Stimulated activated naive CD8-positive, alpha-beta T cell treated with anti-CD3 and anti-CD28 coated beads, Interleukin-15, amount 100 ng/mL, for 72 hours (primary cell): ENCODE results near the gene KCNT1.
A peak's percentile ranks its signal among the peaks of the same experiment; 100 is the strongest.

Experiments used
- ATAC-seq: fragments of 150-1000 bp; cut with Tn5 transposase; 2 replicates; pipeline ENCODE4 v1.10.0; 2021; ENCODE audit warnings: mild to moderate bottlenecking, moderate library complexity
- DNase-seq, 2 donors: peaks; one replicate each; pipeline ENCODE4 v3.0.0; 2021 to 2022
- H3K27ac Mint-ChIP-seq, 2 donors: one replicate each; pipeline ENCODE4 v1.8.0; 2022; ENCODE audit warnings: mild to moderate bottlenecking in 2 of 2, mixed read lengths in 2 of 2, moderate library complexity in 2 of 2
- H3K27me3 Mint-ChIP-seq: one replicate; pipeline ENCODE4 v1.8.0; 2022; ENCODE audit warnings: mixed read lengths
- H3K4me1 Mint-ChIP-seq: one replicate; pipeline ENCODE4 v1.8.0; 2022; ENCODE audit warnings: mild to moderate bottlenecking, mixed read lengths
- H3K4me3 Mint-ChIP-seq, 2 donors: one replicate each; pipeline ENCODE4 v1.8.0; 2022; ENCODE audit warnings: mild to moderate bottlenecking in 2 of 2, mixed read lengths in 2 of 2, moderate library complexity in 1 of 2
- H3K9me3 Mint-ChIP-seq, 2 donors: one replicate each; pipeline ENCODE4 v1.8.0; 2022; ENCODE audit warnings: mixed read lengths in 2 of 2

The KCNT1 gene

DNA sequence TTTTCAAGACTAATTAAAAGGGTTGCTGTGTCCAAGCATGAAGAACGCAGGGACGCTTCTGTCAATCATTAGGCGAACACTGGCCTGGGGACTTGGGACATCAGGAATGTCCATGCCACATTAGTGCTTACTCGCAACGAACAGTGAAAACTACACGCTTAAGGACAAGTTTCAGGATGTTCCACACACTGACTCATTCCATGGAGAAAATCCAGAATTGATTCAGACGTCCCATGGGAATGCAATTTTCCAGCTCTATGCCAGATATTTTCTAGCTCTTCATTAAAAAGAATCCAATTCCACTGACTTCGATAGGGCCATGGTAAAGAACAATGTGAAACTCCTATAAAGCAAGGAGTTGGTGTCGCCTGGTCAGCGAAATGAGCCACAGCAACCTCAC lies 107.2 kb downstream of the KCNT1 start:
- no peaks in the 10 kb centered on the region for H3K9me3 Mint-ChIP-seq
- no peak for ATAC-seq
- peaks cover 20% of the 10 kb centered on the region for H3K4me1 Mint-ChIP-seq

DNA sequence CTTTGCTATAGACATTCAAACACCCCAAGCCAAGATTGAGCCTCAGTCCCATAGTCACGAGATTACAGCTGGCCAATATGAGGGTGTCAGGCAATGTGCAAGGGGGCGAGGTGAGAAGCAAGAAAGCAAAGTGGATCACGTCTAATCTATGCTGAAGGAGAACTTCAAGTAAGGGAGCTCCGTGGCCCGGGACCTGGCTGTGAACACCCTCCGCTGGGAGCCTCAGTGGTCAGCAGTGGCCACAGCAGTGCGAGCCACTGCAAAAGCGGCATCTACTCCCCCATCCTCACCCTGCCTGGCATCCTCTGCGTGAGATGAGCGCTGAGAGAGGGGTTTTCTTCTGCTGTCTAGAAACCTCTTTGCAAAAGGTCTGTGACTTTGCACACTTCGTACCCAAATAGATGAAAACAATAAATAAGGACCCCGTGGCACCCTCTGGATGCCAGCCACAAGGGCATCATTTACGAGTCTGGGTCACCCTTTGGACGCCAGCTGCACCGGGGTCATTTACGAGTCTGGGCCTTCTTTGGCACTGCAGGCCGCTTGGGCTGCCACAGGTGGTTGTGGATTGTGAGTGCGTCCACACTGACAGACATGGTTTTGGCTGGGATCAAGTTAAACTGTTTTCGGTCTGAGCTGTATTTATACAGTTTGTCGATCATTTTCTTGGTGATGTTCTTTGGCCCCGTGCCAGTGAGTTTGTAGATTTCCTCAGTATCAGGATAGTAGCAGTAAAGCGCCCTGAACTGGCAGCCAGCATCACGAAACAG lies 109.0 kb downstream of the KCNT1 start:
- no peak for DNase-seq
- H3K27ac Mint-ChIP-seq: no peak overlapping the region
- peaks cover 14% of the 10 kb centered on the region for H3K4me1 Mint-ChIP-seq
- no peaks in the 10 kb centered on the region for H3K9me3 Mint-ChIP-seq
- no peaks in the 10 kb centered on the region for H3K27me3 Mint-ChIP-seq
- no peak overlapping the region for H3K4me3 Mint-ChIP-seq
- ATAC-seq: no peak

More for the DNA sequence above, 107.2 kb downstream of the KCNT1 start:
- H3K27me3 Mint-ChIP-seq: no peaks in the 10 kb centered on the region
- no peak overlapping the region for H3K4me3 Mint-ChIP-seq
- no peak overlapping the region for H3K27ac Mint-ChIP-seq
- no peak for DNase-seq

DNA sequence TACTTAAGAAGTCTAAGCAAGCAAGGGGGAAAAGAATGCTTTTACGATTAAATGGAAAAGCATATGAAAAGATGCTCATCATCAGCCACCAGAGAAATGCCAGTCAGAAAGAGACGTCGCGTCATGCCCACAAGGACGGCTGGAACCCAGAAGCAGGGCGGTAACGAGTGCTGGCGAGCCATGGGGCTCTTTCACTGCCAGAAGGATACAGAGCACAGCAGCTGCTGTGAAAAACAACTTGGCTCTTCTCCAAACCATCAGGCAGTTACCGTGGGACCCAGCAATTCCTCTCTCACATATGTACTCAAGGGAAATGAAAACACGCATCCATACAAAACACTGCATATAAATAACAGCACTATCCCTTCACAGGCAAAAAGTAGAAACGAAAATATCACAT lies 109.8 kb downstream of the KCNT1 start:
- Mint-ChIP-seq H3K4me3 (no peak overlapping the region), H3K27me3 (no peaks in the 10 kb centered on the region), H3K9me3 (no peaks in the 10 kb centered on the region), H3K4me1 (peaks cover 19% of the 10 kb centered on the region), H3K27ac (no peak overlapping the region)
- peak in 1 of 2 donors; percentile 6 for DNase-seq
- ATAC-seq: no peak

DNA sequence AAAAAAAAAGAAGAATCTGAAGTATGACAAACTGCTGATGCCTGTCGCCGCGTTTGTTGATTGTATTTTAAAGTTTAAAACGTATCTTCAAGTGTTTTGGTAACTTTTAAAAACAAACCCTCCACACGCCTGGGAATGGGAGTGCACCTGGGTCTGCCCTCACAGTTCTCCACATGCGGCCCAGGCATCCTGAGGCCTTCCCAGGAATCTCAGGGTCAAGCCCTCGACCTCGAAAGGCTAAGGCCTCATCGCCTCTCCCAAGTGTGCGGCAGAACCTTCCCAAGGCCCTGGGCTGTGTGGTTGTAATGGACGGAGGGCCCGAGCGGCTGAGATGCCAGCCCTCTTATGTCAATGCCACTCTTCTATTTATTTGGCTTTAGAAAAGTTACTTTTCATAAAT lies 111.0 kb downstream of the KCNT1 start:
- Mint-ChIP-seq H3K4me1 (peaks cover 15% of the 10 kb centered on the region), H3K27me3 (no peaks in the 10 kb centered on the region), H3K9me3 (no peaks in the 10 kb centered on the region), H3K4me3 (no peak overlapping the region), H3K27ac (peak overlapping the region in 1 of 2 donors; percentile 54)
- DNase-seq (no peak), ATAC-seq (no peak)

DNA sequence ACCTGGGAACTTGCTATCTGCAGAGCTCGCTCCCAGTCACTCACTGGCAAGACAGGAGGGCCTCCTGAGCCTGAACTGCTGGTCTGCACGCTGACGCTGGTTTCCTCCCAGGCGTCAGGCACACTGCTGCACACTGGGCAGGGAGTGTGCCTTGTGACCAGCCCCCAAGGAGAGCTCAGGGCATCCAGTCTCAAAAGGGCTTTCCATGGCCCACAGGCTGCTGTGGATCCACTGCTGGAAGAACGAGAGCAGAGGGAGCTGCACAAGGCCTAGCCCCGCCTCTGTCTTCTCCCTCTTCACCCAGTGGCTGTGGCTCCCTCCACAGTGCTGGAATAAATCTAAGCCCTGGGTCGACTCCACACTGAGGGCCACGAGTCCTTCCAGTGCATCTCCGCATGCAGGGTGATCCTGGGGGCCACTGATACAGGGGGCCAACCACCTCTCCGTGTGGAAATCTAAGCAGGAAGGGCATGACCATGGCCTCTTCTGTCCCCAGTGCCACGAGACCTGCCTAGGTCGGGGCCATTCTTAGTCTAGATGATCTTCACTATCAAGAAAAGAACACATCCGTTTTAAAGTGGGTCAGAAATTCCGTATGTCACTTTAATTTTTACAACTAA lies 111.8 kb downstream of the KCNT1 start:
- Mint-ChIP-seq H3K4me1 (peaks cover 15% of the 10 kb centered on the region), H3K27ac (no peak overlapping the region), H3K4me3 (no peak overlapping the region), H3K27me3 (no peaks in the 10 kb centered on the region), H3K9me3 (no peaks in the 10 kb centered on the region)
- ATAC-seq (no peak), DNase-seq (no peak)

DNA sequence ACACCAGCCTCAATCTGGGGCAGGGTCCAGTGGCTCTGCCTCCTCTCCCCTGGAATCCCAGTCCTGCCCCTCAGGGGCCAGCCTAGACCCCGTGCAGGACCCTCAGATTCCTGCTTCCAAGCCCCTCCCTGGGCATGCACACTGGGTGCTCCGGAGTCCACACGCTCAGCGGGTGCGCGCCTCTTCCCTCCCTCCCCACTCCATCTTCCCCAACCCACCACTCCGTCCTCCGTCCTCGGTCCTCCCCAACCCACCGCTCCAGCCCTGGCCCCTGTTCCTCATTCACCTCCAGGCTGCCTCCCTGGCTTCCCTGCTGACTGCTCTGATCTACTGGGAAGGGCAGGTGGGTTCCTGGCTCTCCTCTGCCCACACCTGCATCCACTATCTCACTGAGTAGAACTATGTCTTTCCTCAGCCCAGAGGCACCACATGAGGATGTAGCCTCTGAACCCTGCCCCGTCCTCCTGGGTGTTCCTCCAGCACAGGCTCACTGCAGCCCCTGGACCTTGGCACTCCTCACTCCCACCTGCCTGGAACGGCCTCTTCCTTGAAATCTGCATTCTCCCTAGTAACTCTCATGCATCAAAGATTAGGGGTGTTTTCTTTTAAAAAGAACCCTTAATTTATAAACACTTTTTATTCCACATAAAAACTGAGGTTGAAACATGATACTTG lies 112.6 kb downstream of the KCNT1 start:
- H3K27me3 Mint-ChIP-seq: no peaks in the 10 kb centered on the region
- ATAC-seq (no peak), DNase-seq (no peak)
- H3K4me3 Mint-ChIP-seq: no peak overlapping the region
- peaks cover 15% of the 10 kb centered on the region for H3K4me1 Mint-ChIP-seq
- H3K27ac Mint-ChIP-seq: no peak overlapping the region
- no peaks in the 10 kb centered on the region for H3K9me3 Mint-ChIP-seq

DNA sequence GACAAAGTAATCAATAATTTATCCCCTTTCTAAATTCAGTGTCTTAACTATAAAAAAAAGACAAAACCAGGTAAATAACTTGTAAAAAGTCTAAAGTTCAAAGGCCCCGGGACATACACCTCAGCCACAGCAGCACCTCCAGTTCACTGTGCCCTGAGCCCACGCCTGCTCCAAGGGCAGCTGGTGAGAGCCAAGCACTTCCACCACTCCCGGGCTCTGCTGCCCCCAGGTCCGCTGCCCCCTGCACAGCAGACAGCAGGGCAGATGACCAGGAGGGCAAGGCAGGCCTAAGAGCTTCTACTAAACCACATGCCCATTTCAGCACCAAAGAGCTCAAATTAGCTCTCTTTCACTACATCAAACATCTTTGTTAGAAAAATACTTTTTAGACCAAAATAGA lies 113.4 kb downstream of the KCNT1 start:
- no peak for DNase-seq
- Mint-ChIP-seq H3K9me3 (no peaks in the 10 kb centered on the region), H3K27me3 (no peaks in the 10 kb centered on the region), H3K4me3 (no peak overlapping the region), H3K27ac (peak overlapping the region in 1 of 2 donors; percentile 27), H3K4me1 (peaks cover 15% of the 10 kb centered on the region)
- ATAC-seq: no peak

DNA sequence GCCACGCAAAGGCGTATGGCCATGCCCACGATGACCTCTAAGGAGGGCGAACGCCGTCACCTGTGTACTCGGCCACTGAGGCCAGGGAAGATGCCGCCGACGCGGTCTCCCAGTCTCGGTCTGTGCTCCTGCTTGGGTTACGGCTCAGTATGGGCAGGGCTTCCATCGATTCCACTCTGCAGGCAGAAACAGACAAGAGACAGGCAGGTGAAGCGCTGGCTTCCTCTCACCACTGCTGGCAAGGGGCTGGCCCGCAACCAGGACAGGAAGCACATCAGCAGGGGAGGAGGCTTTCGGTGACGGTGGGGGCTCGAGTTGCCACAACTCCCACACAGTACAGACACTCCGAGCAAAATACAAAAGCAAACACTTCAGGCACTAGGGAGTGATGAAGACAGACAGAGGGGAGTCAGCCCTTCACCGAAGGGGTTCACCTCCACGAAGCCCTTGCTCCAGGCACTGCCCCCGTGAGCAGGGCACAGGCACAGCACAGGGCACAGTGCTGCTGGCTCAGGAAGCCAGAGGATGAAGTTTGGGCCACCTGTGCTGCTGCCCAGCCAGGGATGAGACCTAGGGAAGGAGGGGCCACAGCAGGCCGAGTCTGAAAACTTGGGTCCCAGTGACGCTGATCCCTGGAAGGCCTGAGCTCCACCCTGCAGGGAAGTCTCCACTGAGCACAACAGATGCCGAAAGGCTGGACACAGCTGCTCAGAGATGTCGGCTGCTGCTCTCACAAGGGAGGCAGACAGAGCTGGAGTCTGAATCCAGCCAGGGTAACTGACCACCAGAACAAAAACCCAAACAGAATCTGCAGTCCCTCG lies 114.1 kb downstream of the KCNT1 start:
- peak; percentile 89 for ATAC-seq
- Mint-ChIP-seq H3K4me1 (peaks cover 15% of the 10 kb centered on the region), H3K27ac (peak overlapping the region; percentile 27 to 69), H3K4me3 (peak overlapping the region in 1 of 2 donors; percentile 21), H3K9me3 (no peaks in the 10 kb centered on the region), H3K27me3 (no peaks in the 10 kb centered on the region)
- DNase-seq: peak; percentile 17 to 35

DNA sequence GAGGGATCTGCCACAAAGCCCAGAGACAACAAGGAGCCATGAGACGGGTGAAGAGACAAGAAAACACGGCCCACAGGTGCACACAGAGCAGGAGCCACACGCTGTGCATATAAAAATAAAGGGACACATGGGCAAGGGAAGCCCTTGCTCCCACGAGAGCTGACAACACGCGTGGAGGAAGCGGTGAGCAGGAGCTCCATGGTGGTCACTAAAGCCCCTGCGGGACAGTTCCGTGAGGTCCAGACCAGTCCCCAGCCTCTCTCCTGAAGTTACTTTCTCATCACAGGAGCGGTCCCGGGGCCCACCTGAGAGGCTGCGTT lies 114.6 kb downstream of the KCNT1 start:
- no peaks in the 10 kb centered on the region for H3K9me3 Mint-ChIP-seq
- peaks cover 15% of the 10 kb centered on the region for H3K4me1 Mint-ChIP-seq
- no peaks in the 10 kb centered on the region for H3K27me3 Mint-ChIP-seq
- no peak for ATAC-seq
- no peak for DNase-seq
- H3K27ac Mint-ChIP-seq: peak overlapping the region in 1 of 2 donors; percentile 4
- H3K4me3 Mint-ChIP-seq: no peak overlapping the region

DNA sequence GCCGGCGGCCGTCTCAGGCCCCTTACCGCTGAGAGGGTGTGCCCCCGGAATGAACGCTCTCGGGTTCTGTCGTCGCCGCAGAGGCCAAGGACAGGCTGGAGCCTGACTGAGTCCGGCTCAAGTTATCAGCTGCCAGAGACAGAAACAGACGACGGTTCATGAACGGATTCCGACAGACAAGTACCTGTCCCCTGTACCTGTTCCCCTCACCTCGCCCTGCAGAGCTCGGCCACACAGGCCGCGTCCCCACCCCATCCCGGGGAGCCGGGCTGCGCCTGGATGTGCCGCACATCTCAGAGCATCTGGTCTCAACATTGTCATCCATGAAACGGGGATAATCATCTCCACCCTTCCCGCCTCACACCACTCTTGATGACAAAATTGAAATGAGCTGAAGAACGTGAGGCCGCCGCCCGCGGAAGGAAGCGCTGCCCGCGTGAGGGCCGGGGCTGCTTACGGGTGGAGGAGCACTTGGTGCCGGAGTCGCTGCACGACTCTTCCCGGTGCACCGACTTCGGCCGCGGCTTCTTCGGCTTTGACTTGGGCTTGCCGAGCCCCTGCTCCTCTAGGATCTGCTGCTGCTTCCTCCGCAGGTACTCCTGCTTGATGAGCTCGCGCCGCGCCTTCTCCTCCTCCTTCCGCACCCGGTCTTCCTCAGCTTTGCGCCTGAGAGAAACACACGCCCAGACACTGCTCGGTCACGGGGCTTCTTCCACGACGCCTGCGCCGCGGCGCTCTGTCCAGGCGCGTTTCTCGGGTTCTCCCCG lies 116.1 kb downstream of the KCNT1 start:
- no peak overlapping the region for H3K27ac Mint-ChIP-seq
- no peak for DNase-seq
- H3K9me3 Mint-ChIP-seq: no peaks in the 10 kb centered on the region
- peaks cover 15% of the 10 kb centered on the region for H3K4me1 Mint-ChIP-seq
- ATAC-seq: no peak
- no peak overlapping the region for H3K4me3 Mint-ChIP-seq
- H3K27me3 Mint-ChIP-seq: no peaks in the 10 kb centered on the region

DNA sequence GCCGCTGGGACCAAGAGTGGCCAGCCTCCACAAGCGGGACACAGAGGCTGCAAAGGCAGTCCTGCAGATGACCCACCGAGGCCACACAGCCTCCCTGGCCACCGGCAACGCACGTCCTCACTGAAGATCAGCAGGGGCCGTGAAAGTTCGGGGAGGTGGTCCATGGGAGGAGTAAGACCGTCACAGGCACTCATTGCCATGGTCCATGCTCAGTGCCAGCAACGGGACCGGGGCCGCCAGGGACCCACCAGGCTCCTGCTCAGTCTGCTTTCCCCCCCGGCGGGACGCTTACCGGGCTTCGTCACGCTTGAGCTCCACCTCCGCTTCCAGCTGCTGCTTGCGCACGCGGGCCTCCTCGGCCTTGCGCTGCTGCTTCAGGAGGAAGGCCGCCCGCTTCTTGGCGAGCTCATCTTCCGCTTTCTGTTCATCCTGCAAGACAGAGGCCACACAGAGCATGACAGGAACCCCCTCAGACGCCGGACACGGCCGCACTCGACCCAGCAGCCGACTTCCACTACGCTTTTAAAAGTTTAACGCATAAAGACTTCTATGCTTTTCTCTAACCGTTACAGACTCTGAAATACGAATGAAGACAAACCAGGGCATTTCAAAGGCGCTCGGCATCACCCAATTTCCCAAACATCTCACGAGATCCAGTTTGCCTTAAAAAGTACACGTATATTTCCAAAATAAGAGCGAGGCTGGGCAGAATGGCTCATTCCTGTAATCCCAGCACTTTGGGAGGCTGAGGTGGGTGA lies 116.9 kb downstream of the KCNT1 start:
- Mint-ChIP-seq H3K27ac (no peak overlapping the region), H3K4me3 (no peak overlapping the region), H3K9me3 (no peaks in the 10 kb centered on the region), H3K27me3 (no peaks in the 10 kb centered on the region), H3K4me1 (peaks cover 15% of the 10 kb centered on the region)
- DNase-seq: no peak
- ATAC-seq: no peak

DNA sequence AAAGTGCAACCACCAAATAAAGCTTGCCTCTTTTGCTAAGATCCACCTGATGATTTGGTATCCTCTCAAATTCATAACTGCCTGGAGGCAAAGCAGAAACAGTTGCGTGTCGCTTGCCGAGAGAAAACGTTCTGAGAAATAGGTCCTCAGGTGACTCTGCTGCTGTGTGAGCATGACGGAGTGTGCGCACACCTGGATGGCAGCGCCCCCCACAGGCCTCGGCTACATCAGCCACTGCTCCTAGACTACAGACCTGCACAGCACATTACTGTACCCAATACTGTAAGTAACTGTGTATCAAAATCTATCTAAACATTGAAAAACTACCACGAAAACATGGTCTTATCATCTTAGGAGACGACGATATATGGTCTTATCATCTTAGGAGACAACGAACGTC lies 117.9 kb downstream of the KCNT1 start:
- Mint-ChIP-seq H3K9me3 (no peaks in the 10 kb centered on the region), H3K4me1 (peaks cover 17% of the 10 kb centered on the region), H3K27me3 (no peaks in the 10 kb centered on the region), H3K4me3 (no peak overlapping the region), H3K27ac (no peak overlapping the region)
- ATAC-seq: no peak
- no peak for DNase-seq

DNA sequence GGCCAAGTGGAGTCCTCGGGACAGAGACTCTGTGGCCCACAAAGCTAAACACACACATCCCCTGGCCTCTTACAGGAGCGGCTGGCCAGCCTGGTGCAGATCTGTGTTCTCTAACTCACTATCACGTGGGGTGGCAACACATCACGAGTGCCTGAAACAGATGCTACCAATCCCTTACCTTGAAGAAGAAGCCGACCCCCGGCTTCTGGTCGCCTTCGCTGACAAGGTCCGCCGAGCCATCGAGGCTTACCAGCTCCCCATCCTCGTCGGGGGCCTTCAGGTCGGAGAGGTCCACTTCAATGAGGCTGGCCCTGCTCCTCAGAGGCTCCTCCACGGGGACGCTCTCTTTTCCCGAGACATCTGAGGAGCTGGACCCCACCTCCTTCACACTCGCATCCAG lies 118.7 kb downstream of the KCNT1 start:
- H3K27ac Mint-ChIP-seq: peak overlapping the region in 1 of 2 donors; percentile 48
- no peaks in the 10 kb centered on the region for H3K27me3 Mint-ChIP-seq
- H3K4me3 Mint-ChIP-seq: no peak overlapping the region
- no peaks in the 10 kb centered on the region for H3K9me3 Mint-ChIP-seq
- ATAC-seq (no peak), DNase-seq (no peak)
- peaks cover 22% of the 10 kb centered on the region for H3K4me1 Mint-ChIP-seq

DNA sequence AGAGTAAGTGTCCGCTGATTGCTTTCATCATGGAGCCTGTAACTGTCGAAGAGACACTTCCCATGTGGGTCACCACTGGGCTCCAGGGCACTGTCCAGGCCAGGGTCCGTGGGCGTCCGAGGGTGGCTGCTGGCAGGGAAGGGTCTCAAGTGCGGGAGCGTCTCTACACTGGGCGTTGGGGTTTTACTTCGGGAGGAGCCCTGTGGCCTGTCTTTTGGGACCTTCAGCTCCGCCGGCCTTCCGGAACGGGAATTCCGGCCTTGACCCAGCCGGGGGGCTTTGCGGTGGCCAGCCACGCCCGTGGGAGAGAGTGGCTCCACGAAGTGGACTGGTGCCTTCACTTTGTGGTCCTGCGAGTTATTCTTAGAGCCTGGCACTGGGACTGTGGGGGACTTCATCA lies 119.1 kb downstream of the KCNT1 start:
- H3K9me3 Mint-ChIP-seq: no peaks in the 10 kb centered on the region
- ATAC-seq (no peak), DNase-seq (no peak)
- H3K27me3 Mint-ChIP-seq: no peaks in the 10 kb centered on the region
- H3K4me3 Mint-ChIP-seq: no peak overlapping the region
- H3K4me1 Mint-ChIP-seq: peaks cover 20% of the 10 kb centered on the region
- H3K27ac Mint-ChIP-seq: peak overlapping the region in 1 of 2 donors; percentile 19
